GM12878 (cell line): ENCODE data around the gene RAD23B. TPM values are rescaled to one million over a fixed set of nuclear protein-coding genes. Genes with fewer than 3 reads are reported as not detected.

Source experiments
- ATF3 ChIP-seq: IDR thresholded peaks from 2 replicates; pipeline ENCODE4 v1.6.1; 2011; ENCODE audit warnings: low read depth, mild to moderate bottlenecking, low read length, moderate library complexity, borderline replicate concordance; ENCODE audit errors: extremely low read depth
- BHLHE40 ChIP-seq, 2 experiments: fragments of 450-650 bp in 1 of 2; IDR thresholded peaks; 2 replicates each; pipeline ENCODE4 v1.6.1; 2011 to 2017; ENCODE audit warnings: low read depth in 2 of 2, borderline replicate concordance in 1 of 2, improper control_type of control experiment in 1 of 2, low read length in 1 of 2, mild to moderate bottlenecking in 1 of 2
- CUX1 ChIP-seq: IDR thresholded peaks from 2 replicates; pipeline ENCODE4 v1.6.1; 2012; ENCODE audit warnings: improper control_type of control experiment, low read depth, low read length; ENCODE audit not compliant: insufficient replicate concordance
- E4F1 ChIP-seq: fragments of 450-650 bp; IDR thresholded peaks from 2 replicates; pipeline ENCODE4 v1.6.1; 2018; ENCODE audit warnings: borderline replicate concordance, mild to moderate bottlenecking; ENCODE audit not compliant: partially characterized antibody
- HCFC1 ChIP-seq: fragments of 150-350 bp; IDR thresholded peaks from 2 replicates; pipeline ENCODE4 v1.6.1; 2014; ENCODE audit warnings: low read length
- HDAC2 ChIP-seq: fragments of 200-600 bp; sonication (generic); IDR thresholded peaks from 2 replicates; pipeline ENCODE4 v1.6.1; 2017
- IKZF1 ChIP-seq: fragments of 450-650 bp; conservative IDR thresholded peaks from 2 replicates; pipeline ENCODE4 v1.6.1; 2017; ENCODE audit warnings: antibody characterized with exemption, mild to moderate bottlenecking
- IKZF2 ChIP-seq, 2 experiments: fragments of 450-650 bp; IDR thresholded peaks; 2 replicates each; pipeline ENCODE4 v1.6.1; 2017; ENCODE audit warnings: mild to moderate bottlenecking in 2 of 2, moderate library complexity in 2 of 2
- IRF3 ChIP-seq: fragments of 450-650 bp; IDR thresholded peaks from 2 replicates; pipeline ENCODE4 v1.6.1; 2014; ENCODE audit warnings: mild to moderate bottlenecking
- JUNB ChIP-seq: IDR thresholded peaks from 2 replicates; pipeline ENCODE4 v1.6.1; 2016; ENCODE audit warnings: antibody characterized with exemption, mild to moderate bottlenecking
- MXI1 ChIP-seq: fragments of 150-350 bp; IDR thresholded peaks from 2 replicates; pipeline ENCODE4 v1.6.1; 2011; ENCODE audit warnings: low read depth, mild to moderate bottlenecking, inconsistent platforms, low read length, improper control_type of control experiment
- NR2C2 ChIP-seq: IDR thresholded peaks from 2 replicates; pipeline ENCODE4 v1.6.1; 2011; ENCODE audit warnings: borderline replicate concordance, low read depth; ENCODE audit not compliant: control insufficient read depth, insufficient read length
- NR2F1 ChIP-seq: fragments of 450-650 bp; conservative IDR thresholded peaks from 2 replicates; pipeline ENCODE4 v1.6.1; 2017; ENCODE audit warnings: mild to moderate bottlenecking
- PKNOX1 ChIP-seq: fragments of 450-650 bp; IDR thresholded peaks from 2 replicates; pipeline ENCODE4 v1.6.1; 2016; ENCODE audit warnings: mild to moderate bottlenecking
- POU2F2 ChIP-seq: IDR thresholded peaks from 3 replicates; pipeline ENCODE4 v1.6.1; 2011; ENCODE audit warnings: low read depth, mild to moderate bottlenecking, low read length, borderline replicate concordance
- RAD21 ChIP-seq: IDR thresholded peaks from 2 replicates; pipeline ENCODE4 v1.6.1; 2011; ENCODE audit warnings: mild to moderate bottlenecking, low read depth, low read length, moderate library complexity; ENCODE audit not compliant: insufficient read depth
- RFX5 ChIP-seq: IDR thresholded peaks from 2 replicates; pipeline ENCODE4 v1.6.1; 2011; ENCODE audit warnings: low read depth, low read length, improper control_type of control experiment
- USF1 ChIP-seq: IDR thresholded peaks from 2 replicates; pipeline ENCODE4 v1.6.1; 2011; ENCODE audit warnings: borderline replicate concordance, low read depth, mild to moderate bottlenecking, moderate library complexity, mixed read lengths, low read length; ENCODE audit not compliant: insufficient read depth; ENCODE audit errors: extremely low read length
- ZNF384 ChIP-seq: IDR thresholded peaks from 2 replicates; pipeline ENCODE4 v1.6.1; 2012; ENCODE audit warnings: low read depth, mild to moderate bottlenecking, low read length, improper control_type of control experiment, borderline replicate concordance
- polyA plus RNA-seq, 11 experiments: library from polyadenylated mRNA; depleted of rRNA in 4 of 11; unstranded in 6 of 11; stranded (reverse) in 5 of 11; fragments of >200 nt; fragmentation: Nextera tagmentation in 4 of 11; fragmentation: Illumina TruSeq in 1 of 11; extraction: Ambion mirVana in 4 of 11; extraction: Trizol in 1 of 11; gene quantifications; 1 replicate in 1 of 11; 2 replicates in 10 of 11; pipeline versions ENCODE4 v1.2.1 to v1.2.3, GENCODE V29; 2011 to 2016; ENCODE audit warnings: inconsistent platforms in 2 of 11, missing spikeins in 2 of 11, low read depth in 1 of 11
- total RNA-seq, 4 experiments: library from RNA; depleted of rRNA in 3 of 4; stranded (reverse); fragments of >200 nt in 3 of 4; fragmentation: Illumina TruSeq in 1 of 4; extraction: Trizol in 1 of 4; gene quantifications; 2 replicates each; pipeline versions ENCODE4 v1.2.1 to v1.2.3, GENCODE V29; 2013 to 2021

RAD23B gene
- total and polyA plus RNA-seq, 10 of the 15 experiments (the other 5 are each of a cell fraction or from before 2014, with no cell fraction given), result 10.3 to 256 (median 54.6) TPM

- TF ChIP-seq CUX1 (no peak), PKNOX1 (no peak), IKZF1 (peak; percentile 59), IRF3 (no peak), HDAC2 (no peak), JUNB (peak; percentile 71), ZNF384 (no peak), BHLHE40 (IDR thresholded peaks at IDR 0.05; ENCODE audit: borderline replicate concordance in 1 of 2, low read depth in 2 of 2, low read length in 1 of 2) (peak in 1 of 2 experiments; percentile 65; a peak in 1 of 4 replicates), POU2F2 (0 out of 3 replicates have a peak, but pooled peaks have one; percentile 14), MXI1 (no peak), USF1 (no peak), ATF3 (no peak), NR2C2 (no peak), HCFC1 (no peak), RAD21 (no peak), RFX5 (no peak), IKZF2 (IDR thresholded peaks at IDR 0.05) (peak; percentile 28 to 32; a peak in 2 of 4 replicates), E4F1 (no peak), NR2F1 (0 out of 2 replicates have a peak, but pooled peaks have one; percentile 27)
Measured at GRCh38 chr9:107243742-107244141, 39.3 kb upstream of the RAD23B start (continued).
